A549 treated with ZK216348 at 1 μM for 4 hours (cell line): ENCODE data around the gene UMODL1. TPM values are rescaled to one million over a fixed set of nuclear protein-coding genes. Genes with fewer than 3 reads are reported as not detected.

ENCODE experiments used
- total RNA-seq: library from RNA; stranded (reverse); fragments of 200-300 nt; extraction: Qiagen RNA extraction; gene quantifications from 5 replicates; pipeline ENCODE4 v1.2.3, GENCODE V29; 2022; ENCODE audit warnings: low read depth

Gene UMODL1, protein sequence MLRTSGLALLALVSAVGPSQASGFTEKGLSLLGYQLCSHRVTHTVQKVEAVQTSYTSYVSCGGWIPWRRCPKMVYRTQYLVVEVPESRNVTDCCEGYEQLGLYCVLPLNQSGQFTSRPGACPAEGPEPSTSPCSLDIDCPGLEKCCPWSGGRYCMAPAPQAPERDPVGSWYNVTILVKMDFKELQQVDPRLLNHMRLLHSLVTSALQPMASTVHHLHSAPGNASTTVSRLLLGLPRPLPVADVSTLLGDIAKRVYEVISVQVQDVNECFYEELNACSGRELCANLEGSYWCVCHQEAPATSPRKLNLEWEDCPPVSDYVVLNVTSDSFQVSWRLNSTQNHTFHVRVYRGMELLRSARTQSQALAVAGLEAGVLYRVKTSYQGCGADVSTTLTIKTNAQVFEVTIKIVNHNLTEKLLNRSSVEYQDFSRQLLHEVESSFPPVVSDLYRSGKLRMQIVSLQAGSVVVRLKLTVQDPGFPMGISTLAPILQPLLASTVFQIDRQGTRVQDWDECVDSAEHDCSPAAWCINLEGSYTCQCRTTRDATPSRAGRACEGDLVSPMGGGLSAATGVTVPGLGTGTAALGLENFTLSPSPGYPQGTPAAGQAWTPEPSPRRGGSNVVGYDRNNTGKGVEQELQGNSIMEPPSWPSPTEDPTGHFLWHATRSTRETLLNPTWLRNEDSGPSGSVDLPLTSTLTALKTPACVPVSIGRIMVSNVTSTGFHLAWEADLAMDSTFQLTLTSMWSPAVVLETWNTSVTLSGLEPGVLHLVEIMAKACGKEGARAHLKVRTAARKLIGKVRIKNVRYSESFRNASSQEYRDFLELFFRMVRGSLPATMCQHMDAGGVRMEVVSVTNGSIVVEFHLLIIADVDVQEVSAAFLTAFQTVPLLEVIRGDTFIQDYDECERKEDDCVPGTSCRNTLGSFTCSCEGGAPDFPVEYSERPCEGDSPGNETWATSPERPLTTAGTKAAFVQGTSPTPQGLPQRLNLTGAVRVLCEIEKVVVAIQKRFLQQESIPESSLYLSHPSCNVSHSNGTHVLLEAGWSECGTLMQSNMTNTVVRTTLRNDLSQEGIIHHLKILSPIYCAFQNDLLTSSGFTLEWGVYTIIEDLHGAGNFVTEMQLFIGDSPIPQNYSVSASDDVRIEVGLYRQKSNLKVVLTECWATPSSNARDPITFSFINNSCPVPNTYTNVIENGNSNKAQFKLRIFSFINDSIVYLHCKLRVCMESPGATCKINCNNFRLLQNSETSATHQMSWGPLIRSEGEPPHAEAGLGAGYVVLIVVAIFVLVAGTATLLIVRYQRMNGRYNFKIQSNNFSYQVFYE
- total RNA-seq = not detected in 5 replicates

DNA sequence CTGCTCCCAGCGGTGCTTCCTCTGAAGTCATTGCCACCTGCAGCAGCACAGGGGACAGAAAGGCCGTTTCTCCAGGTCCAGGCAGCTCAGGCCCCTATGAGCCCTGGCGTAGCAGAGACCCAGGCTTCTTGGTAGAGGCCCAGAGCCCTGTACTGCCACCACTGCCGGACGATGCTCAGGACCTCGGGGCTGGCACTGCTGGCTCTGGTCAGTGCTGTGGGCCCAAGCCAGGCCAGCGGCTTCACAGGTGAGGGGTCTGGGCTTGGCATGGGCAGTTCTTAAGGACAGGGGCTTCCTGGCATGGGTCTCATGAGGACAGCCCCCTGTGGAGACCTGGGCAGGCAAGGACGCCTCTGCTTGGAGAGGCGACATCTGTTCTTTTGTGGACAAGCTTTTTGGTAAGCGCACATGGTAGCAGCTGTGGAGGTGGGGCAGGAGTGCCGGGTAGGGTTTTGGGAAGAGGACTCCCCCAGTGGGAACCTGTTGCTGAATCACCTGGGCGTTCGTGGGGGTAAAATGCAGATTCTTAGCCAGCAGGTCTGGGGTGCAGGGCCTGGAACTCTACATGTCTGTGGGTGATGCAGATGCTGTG lies at the start of gene UMODL1:
Gene UMODL1, plus strand, starts transcription at position 172 of the 592 bp plus-strand sequence. Its CDS starts 0 bp downstream, at position 172.

Other genes with a start within 250 kb of the UMODL1 start
- gene PRDM15, start 192.0 kb upstream of the UMODL1 start, total RNA-seq = 2.8 to 3.7 TPM (median 3.6 TPM) in 5 replicates
- 6.2 to 8.2 TPM (median 7.2 TPM) in 5 replicates for gene C2CD2, start 117.3 kb upstream of the UMODL1 start, total RNA-seq
- gene ZBTB21, start 61.0 kb upstream of the UMODL1 start, total RNA-seq = 3.4 to 7.9 TPM (median 7.2 TPM) in 5 replicates
- gene ABCG1, start 147.8 kb downstream of the UMODL1 start, total RNA-seq = 2.3 to 3.3 TPM (median 2.9 TPM) in 5 replicates
- gene TFF3, start 244.1 kb downstream of the UMODL1 start, total RNA-seq = not detected in 5 replicates